H1 (cell line): ENCODE measurements around the gene SLC22A14. TPM values are rescaled to one million over a fixed set of nuclear protein-coding genes. Genes with fewer than 3 reads are reported as not detected.

Experiments used
- CTCF ChIA-PET: fragments of 300-600 bp; sonication (Branson Sonifier 250); formaldehyde crosslinking; loops from one replicate; lab custom pipeline; 2021; ENCODE audit not compliant: partially characterized antibody; lab: Charles Lee
- POLR2A ChIA-PET: fragments of 300-600 bp; sonication (Branson Sonifier 250); formaldehyde crosslinking; loops from one replicate; lab custom pipeline; 2021; ENCODE audit warnings: inconsistent platforms; ENCODE audit not compliant: partially characterized antibody; lab: Charles Lee
- DNase-seq, 2 experiments: peaks; one replicate each; pipeline versions ENCODE4 v3.0.0 to v3.0.0-alpha.2; 2010 to 2022; ENCODE audit warnings: low spot score in 2 of 2, low read depth in 1 of 2, mixed read lengths in 1 of 2
- FAIRE-seq: peaks from 2 replicates; lab custom pipeline; 2011; peaks lifted over from hg19 to GRCh38; lab: Jason Lieb, UNC
- H2AFZ ChIP-seq: 2 replicates; pipeline ENCODE4 v1.8.1; 2012; ENCODE audit warnings: low read length, inconsistent platforms
- H2AK5ac ChIP-seq: 2 replicates; pipeline ENCODE4 v1.6.1; 2013; ENCODE audit warnings: low read depth, low read length
- H2BK120ac ChIP-seq: replicated peaks from 2 replicates; pipeline ENCODE3; 2013; ENCODE audit warnings: low read depth, low read length, inconsistent platforms
- H2BK12ac ChIP-seq: 2 replicates; pipeline ENCODE4 v1.6.1; 2013; ENCODE audit warnings: low read depth, low read length
- H2BK15ac ChIP-seq: 2 replicates; pipeline ENCODE4 v1.6.1; 2013; ENCODE audit warnings: low read length
- H2BK20ac ChIP-seq: 2 replicates; pipeline ENCODE4 v1.6.1; 2013; ENCODE audit warnings: low read length
- H2BK5ac ChIP-seq: 2 replicates; pipeline ENCODE4 v1.6.1; 2013; ENCODE audit warnings: low read depth, low read length
- H3K14ac ChIP-seq: 2 replicates; pipeline ENCODE4 v1.6.1; 2013; ENCODE audit warnings: inconsistent platforms; ENCODE audit not compliant: insufficient read length
- H3K18ac ChIP-seq: 2 replicates; pipeline ENCODE4 v1.6.1; 2013; ENCODE audit warnings: low read length; ENCODE audit errors: extremely low read depth
- H3K23ac ChIP-seq: 2 replicates; pipeline ENCODE4 v1.6.1; 2013; ENCODE audit warnings: inconsistent platforms; ENCODE audit not compliant: insufficient read length
- H3K23me2 ChIP-seq: 2 replicates; pipeline ENCODE4 v1.6.1; 2013; ENCODE audit warnings: low read depth, low read length
- H3K27ac ChIP-seq: 2 replicates; pipeline ENCODE4 v1.6.1; 2011; ENCODE audit warnings: low read depth, low read length, inconsistent platforms
- H3K27me3 ChIP-seq, 4 experiments: replicated peaks in 1 of 4; 1 replicate in 1 of 4; 2 replicates in 3 of 4; pipeline versions ENCODE4 v1.6.1 to v1.8.1; 2011 to 2013; ENCODE audit warnings: low read length in 3 of 4, mild to moderate bottlenecking in 3 of 4, inconsistent platforms in 2 of 4, mixed read lengths in 2 of 4, moderate library complexity in 1 of 4; ENCODE audit not compliant: control insufficient read depth in 3 of 4, insufficient read depth in 3 of 4; ENCODE audit errors: extremely low read depth in 1 of 4
- H3K36me3 ChIP-seq, 4 experiments: 2 replicates each; pipeline versions ENCODE4 v1.6.1 to v1.8.1; 2011 to 2013; ENCODE audit warnings: mild to moderate bottlenecking in 4 of 4, low read length in 3 of 4, moderate library complexity in 2 of 4, control low read depth in 1 of 4, inconsistent platforms in 1 of 4; ENCODE audit not compliant: insufficient read depth in 4 of 4, control insufficient read depth in 2 of 4
- H3K4ac ChIP-seq: replicated peaks from 2 replicates; pipeline ENCODE3; 2013; ENCODE audit warnings: low read length, low read depth, mixed read lengths, inconsistent platforms; ENCODE audit not compliant: insufficient read length
- H3K4me1 ChIP-seq, 4 experiments: replicated peaks in 1 of 4; 1 replicate in 1 of 4; 2 replicates in 3 of 4; pipeline versions ENCODE4 v1.6.1 to v1.8.1; 2011 to 2013; ENCODE audit warnings: low read length in 3 of 4, inconsistent platforms in 2 of 4, mixed read lengths in 1 of 4; ENCODE audit not compliant: insufficient read depth in 4 of 4, control insufficient read depth in 3 of 4
- H3K4me2 ChIP-seq, 2 experiments: 2 replicates each; pipeline versions ENCODE4 v1.6.1 to v1.8.1; 2011 to 2013; ENCODE audit warnings: low read depth in 2 of 2, low read length in 2 of 2, control low read depth in 1 of 2, inconsistent platforms in 1 of 2, mild to moderate bottlenecking in 1 of 2; ENCODE audit not compliant: insufficient read depth in 1 of 2
- H3K4me3 ChIP-seq, 4 experiments: fragments of 200-600, 300-600 bp in 1 of 4; sonication (generic), shearing (Covaris generic), sonication (Bioruptor Twin) in 1 of 4; 2 replicates each; pipeline versions ENCODE4 v1.5.1 to v1.8.1; 2011 to 2016; ENCODE audit warnings: low read length in 4 of 4, low read depth in 3 of 4, control low read depth in 2 of 4, inconsistent platforms in 2 of 4, mild to moderate bottlenecking in 2 of 4, mixed read lengths in 1 of 4, moderate library complexity in 1 of 4; ENCODE audit not compliant: insufficient read depth in 2 of 4; ENCODE audit errors: extremely low read depth in 1 of 4
- H3K56ac ChIP-seq: replicated peaks from 2 replicates; pipeline ENCODE3; 2013; ENCODE audit warnings: low read depth, mild to moderate bottlenecking, mixed read lengths, low read length, inconsistent platforms; ENCODE audit not compliant: insufficient read length
- H3K79me1 ChIP-seq: 2 replicates; pipeline ENCODE4 v1.6.1; 2013; ENCODE audit warnings: low read depth, low read length, control low read depth
- H3K79me2 ChIP-seq, 2 experiments: 2 replicates each; pipeline versions ENCODE4 v1.6.1 to v1.8.1; 2012 to 2013; ENCODE audit warnings: low read length in 2 of 2, mild to moderate bottlenecking in 2 of 2, inconsistent platforms in 1 of 2; ENCODE audit not compliant: insufficient read depth in 2 of 2, control insufficient read depth in 1 of 2
- H3K9ac ChIP-seq, 4 experiments: replicated peaks in 1 of 4; 1 replicate in 1 of 4; 2 replicates in 3 of 4; pipeline versions ENCODE4 v1.6.1 to v1.8.1; 2011 to 2013; ENCODE audit warnings: low read depth in 3 of 4, low read length in 3 of 4, control low read depth in 2 of 4, mild to moderate bottlenecking in 2 of 4, moderate library complexity in 2 of 4, inconsistent platforms in 1 of 4; ENCODE audit errors: extremely low read depth in 1 of 4
- H3K9me3 ChIP-seq, 2 experiments: 2 replicates each; pipeline versions ENCODE4 v1.6.1 to v1.8.1; 2012 to 2013; ENCODE audit warnings: mild to moderate bottlenecking in 2 of 2, moderate library complexity in 2 of 2, control low read depth in 1 of 2, inconsistent platforms in 1 of 2, low read depth in 1 of 2, low read length in 1 of 2, mixed read lengths in 1 of 2; ENCODE audit not compliant: insufficient read depth in 2 of 2
- H4K20me1 ChIP-seq, 2 experiments: replicated peaks in 1 of 2; 2 replicates each; pipeline versions ENCODE3 to v1.8.1; 2011 to 2013; ENCODE audit warnings: inconsistent platforms in 2 of 2, low read length in 2 of 2, mild to moderate bottlenecking in 1 of 2; ENCODE audit not compliant: insufficient read depth in 2 of 2, control insufficient read depth in 1 of 2
- H4K5ac ChIP-seq: 2 replicates; pipeline ENCODE4 v1.6.1; 2013; ENCODE audit warnings: low read length, low read depth, mixed read lengths, inconsistent platforms; ENCODE audit not compliant: insufficient read length
- H4K8ac ChIP-seq: 2 replicates; pipeline ENCODE4 v1.8.0; 2013; ENCODE audit warnings: mild to moderate bottlenecking, moderate library complexity, low read length, inconsistent platforms; ENCODE audit not compliant: insufficient read depth; ENCODE audit errors: extremely low read depth
- H4K91ac ChIP-seq: replicated peaks from 2 replicates; pipeline ENCODE3; 2013; ENCODE audit warnings: low read length, mixed read lengths, inconsistent platforms; ENCODE audit not compliant: insufficient read length
- CHD1 ChIP-seq: IDR thresholded peaks from 2 replicates; pipeline ENCODE4 v1.6.1; 2012; ENCODE audit warnings: low read depth, low read length, improper control_type of control experiment
- EGR1 ChIP-seq: IDR thresholded peaks from 2 replicates; pipeline ENCODE4 v1.6.1; 2011; ENCODE audit warnings: low read depth, low read length, borderline replicate concordance
- JUN ChIP-seq: IDR thresholded peaks from 2 replicates; pipeline ENCODE4 v1.6.1; 2011; ENCODE audit warnings: low read depth, mild to moderate bottlenecking, improper control_type of control experiment, low read length
- KDM4A ChIP-seq: IDR thresholded peaks from one replicate; pipeline ENCODE4 v1.7.1; 2012; ENCODE audit warnings: low read depth, mild to moderate bottlenecking, moderate library complexity, low read length, inconsistent platforms; ENCODE audit not compliant: severe bottlenecking
- MAFK ChIP-seq: IDR thresholded peaks from 2 replicates; pipeline ENCODE4 v1.6.1; 2012; ENCODE audit warnings: low read depth, mild to moderate bottlenecking, improper control_type of control experiment, low read length
- NRF1 ChIP-seq: IDR thresholded peaks from 2 replicates; pipeline ENCODE4 v1.6.1; 2011; ENCODE audit warnings: mild to moderate bottlenecking, low read depth, low read length, improper control_type of control experiment
- POLR2AphosphoS5 ChIP-seq: IDR thresholded peaks from 2 replicates; pipeline ENCODE4 v1.6.1; 2011; ENCODE audit warnings: low read depth, low read length
- RAD21 ChIP-seq, 2 experiments: IDR thresholded peaks in 1 of 2; conservative IDR thresholded peaks in 1 of 2; 2 replicates each; pipeline ENCODE4 v1.6.1; 2011; ENCODE audit warnings: low read depth in 2 of 2, low read length in 2 of 2, improper control_type of control experiment in 1 of 2, inconsistent platforms in 1 of 2, mild to moderate bottlenecking in 1 of 2, moderate library complexity in 1 of 2
- RFX5 ChIP-seq: IDR thresholded peaks from 2 replicates; pipeline ENCODE4 v1.6.1; 2011; ENCODE audit warnings: low read depth, low read length, improper control_type of control experiment, borderline replicate concordance
- SIX5 ChIP-seq: IDR thresholded peaks from 2 replicates; pipeline ENCODE4 v1.6.1; 2011; ENCODE audit warnings: mild to moderate bottlenecking, low read depth, low read length
- SP2 ChIP-seq: IDR thresholded peaks from 2 replicates; pipeline ENCODE4 v1.6.1; 2012; ENCODE audit warnings: mild to moderate bottlenecking, low read length, inconsistent platforms
- whole genome bisulfite sequencing, 2 experiments: shearing (Covaris generic) in 1 of 2; methylation state at CpG; one replicate each; pipeline versions ENCODE4 v1.1.6 to v1.1.7; 2013 to 2015; ENCODE audit warnings: low lambda C conversion rate in 2 of 2, mixed read lengths in 2 of 2, inconsistent platforms in 1 of 2, low coverage in 1 of 2, missing lambda C conversion rate in 1 of 2; ENCODE audit not compliant: insufficient replicate concordance in 2 of 2, insufficient coverage in 1 of 2, insufficient read length in 1 of 2; ENCODE audit errors: extremely low coverage in 1 of 2, missing lambda C conversion rate in 1 of 2; 5-methylcytosine and 5-hydroxymethylcytosine counted together
- polyA plus RNA-seq, 7 experiments: library from polyadenylated mRNA; depleted of rRNA in 3 of 7; stranded (reverse) in 5 of 7; unstranded in 2 of 7; fragments of >200 nt in 5 of 7; fragments of 200-250 nt in 2 of 7; gene quantifications; 1 replicate in 5 of 7; 2 replicates in 1 of 7; 4 replicates in 1 of 7; pipeline versions ENCODE4 v1.2.1 to v1.2.3, GENCODE V29; 2011 to 2013; ENCODE audit warnings: missing spikeins in 2 of 7, mixed read lengths in 2 of 7
- total RNA-seq: library from RNA; stranded (reverse); fragmentation: NEBNext Ultra II Directional; extraction: Animal tissue kit (Norgen Biotek cat#: 25700); gene quantifications from 2 replicates; pipeline ENCODE4 v1.2.1, GENCODE V29; 2021
- TF ChIP-seq, protein P1 (sequence below): IDR thresholded peaks from 2 replicates; pipeline ENCODE4 v1.6.1; 2011; ENCODE audit warnings: low read length, improper control_type of control experiment

SLC22A14 gene
- total and polyA plus RNA-seq, 2 of the 8 experiments (the other 6 are each of a cell fraction or from before 2014, with no cell fraction given) = 0.03 TPM; not detected in 1

DNA sequence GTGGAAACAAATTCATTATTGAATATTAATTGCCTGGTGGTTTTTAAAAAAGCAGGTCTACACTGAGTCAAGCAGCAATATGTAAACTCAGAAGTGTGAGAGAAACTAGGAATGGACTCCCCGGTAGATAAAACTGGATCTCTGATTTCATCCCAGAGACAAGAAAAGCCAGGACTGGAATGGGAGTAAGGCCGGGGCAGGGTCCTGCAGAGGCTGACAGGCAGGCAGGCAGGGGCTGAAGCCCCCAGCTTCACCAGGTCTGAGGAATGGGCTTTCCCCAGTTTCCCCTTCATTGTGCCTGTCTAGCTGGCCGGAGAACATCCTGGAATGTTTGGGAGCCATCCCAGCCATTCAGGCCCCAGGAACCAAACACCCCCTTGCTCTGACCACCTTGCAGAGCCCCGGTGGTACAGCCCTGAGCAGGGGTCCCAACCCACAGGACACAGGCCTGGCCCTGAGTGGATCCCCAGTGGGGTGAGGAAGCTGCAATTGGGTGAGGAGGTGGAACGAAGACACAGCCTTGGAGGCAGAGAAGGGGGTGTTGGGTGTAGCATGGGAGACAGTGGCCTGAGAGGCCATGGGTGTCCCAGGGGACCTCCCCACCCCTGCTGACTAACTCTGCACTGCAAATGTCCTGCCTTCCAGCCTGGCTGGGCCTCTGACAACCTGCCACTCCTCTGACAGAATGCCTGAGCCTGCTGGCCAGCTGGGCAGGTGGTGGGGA lies 32.8 kb downstream of the SLC22A14 start:
- no peak overlapping the region for H3K9ac ChIP-seq
- H3K4me3 ChIP-seq = no peak overlapping the region
- H2BK12ac ChIP-seq = no peak overlapping the region
- ChIA-PET CTCF (interaction anchor here (1.0 to 3.4 kb wide), 5 partner anchors 10 to 142 kb away, joined by 3 to 22 read pairs (median 6); partner anchors contain the start of gene XYLB), POLR2A (no interaction called here)
- no peak overlapping the region for H2AK5ac ChIP-seq
- H3K79me2 ChIP-seq = no peaks in the 10 kb centered on the region
- no peak overlapping the region for H3K4me2 ChIP-seq
- peaks cover 0 to 4% (median 0%) of the 10 kb centered on the region in 4 experiments; a peak in 2 of 7 replicates for H3K4me1 ChIP-seq
- H3K4ac ChIP-seq = no peak overlapping the region
- no peak overlapping the region for H2BK5ac ChIP-seq
- H3K27me3 ChIP-seq = no peaks in the 10 kb centered on the region
- no peak overlapping the region for H3K14ac ChIP-seq
- no peak overlapping the region for H3K56ac ChIP-seq
- no peak overlapping the region for H4K5ac ChIP-seq
- no peak overlapping the region for H3K27ac ChIP-seq
- H3K23me2 ChIP-seq = no peaks in the 10 kb centered on the region
- no peaks in the 10 kb centered on the region for H3K79me1 ChIP-seq
- no peak overlapping the region for H2BK20ac ChIP-seq
- H3K36me3 ChIP-seq = no peaks in the 10 kb centered on the region
- 90% methylated on average over 5 of the region's 5 CpGs; no CpG with 5 or more reads in 1 of the 2 experiments for whole genome bisulfite sequencing, 2 experiments
- H4K20me1 ChIP-seq = no peaks in the 10 kb centered on the region
- H4K91ac ChIP-seq = no peak overlapping the region
- FAIRE-seq (no peak), DNase-seq (peak in 1 of 2 experiments; percentile 41)
- H3K18ac ChIP-seq = no peak overlapping the region; the same call in 1 of the 2 replicates
- H3K9me3 ChIP-seq = no peaks in the 10 kb centered on the region
- no peak overlapping the region for H3K23ac ChIP-seq
- no peak overlapping the region for H2BK15ac ChIP-seq
- H4K8ac ChIP-seq = peak overlapping the region; percentile 31; the same call in 1 of the 2 replicates
- H2AFZ ChIP-seq = peak overlapping the region; percentile 95; the same call in 1 of the 2 replicates
- no peak overlapping the region for H2BK120ac ChIP-seq
- TF ChIP-seq SP2 (no peak), RFX5 (0 out of 2 replicates have a peak, but pooled peaks have one; percentile 32), SIX5 (no peak), JUN (0 out of 2 replicates have a peak, but pooled peaks have one; percentile 1), RAD21 (IDR thresholded peaks at IDR 0.05 in 1 of 2, conservative IDR thresholded peaks at IDR 0.05 in 1 of 2; ENCODE audit: low read depth in 2 of 2, low read length in 2 of 2) (no peak), CHD1 (no peak), NRF1 (no peak), EGR1 (no peak), MAFK (no peak), POLR2AphosphoS5 (no peak), KDM4A (no peak)
- TF ChIP-seq, protein P1, sequence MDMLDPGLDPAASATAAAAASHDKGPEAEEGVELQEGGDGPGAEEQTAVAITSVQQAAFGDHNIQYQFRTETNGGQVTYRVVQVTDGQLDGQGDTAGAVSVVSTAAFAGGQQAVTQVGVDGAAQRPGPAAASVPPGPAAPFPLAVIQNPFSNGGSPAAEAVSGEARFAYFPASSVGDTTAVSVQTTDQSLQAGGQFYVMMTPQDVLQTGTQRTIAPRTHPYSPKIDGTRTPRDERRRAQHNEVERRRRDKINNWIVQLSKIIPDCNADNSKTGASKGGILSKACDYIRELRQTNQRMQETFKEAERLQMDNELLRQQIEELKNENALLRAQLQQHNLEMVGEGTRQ = no peak
